8988T (cell line): ENCODE measurements around the gene RNF150.
"Not testable (repeated sequence)": the region's sequence is repeated elsewhere in the genome, so short reads cannot be mapped to it uniquely, and the experiment has no call there.

ENCODE experiments used
- DNase-seq: peaks from one replicate; pipeline ENCODE4 v3.0.0; 2011

The RNF150 gene

DNA sequence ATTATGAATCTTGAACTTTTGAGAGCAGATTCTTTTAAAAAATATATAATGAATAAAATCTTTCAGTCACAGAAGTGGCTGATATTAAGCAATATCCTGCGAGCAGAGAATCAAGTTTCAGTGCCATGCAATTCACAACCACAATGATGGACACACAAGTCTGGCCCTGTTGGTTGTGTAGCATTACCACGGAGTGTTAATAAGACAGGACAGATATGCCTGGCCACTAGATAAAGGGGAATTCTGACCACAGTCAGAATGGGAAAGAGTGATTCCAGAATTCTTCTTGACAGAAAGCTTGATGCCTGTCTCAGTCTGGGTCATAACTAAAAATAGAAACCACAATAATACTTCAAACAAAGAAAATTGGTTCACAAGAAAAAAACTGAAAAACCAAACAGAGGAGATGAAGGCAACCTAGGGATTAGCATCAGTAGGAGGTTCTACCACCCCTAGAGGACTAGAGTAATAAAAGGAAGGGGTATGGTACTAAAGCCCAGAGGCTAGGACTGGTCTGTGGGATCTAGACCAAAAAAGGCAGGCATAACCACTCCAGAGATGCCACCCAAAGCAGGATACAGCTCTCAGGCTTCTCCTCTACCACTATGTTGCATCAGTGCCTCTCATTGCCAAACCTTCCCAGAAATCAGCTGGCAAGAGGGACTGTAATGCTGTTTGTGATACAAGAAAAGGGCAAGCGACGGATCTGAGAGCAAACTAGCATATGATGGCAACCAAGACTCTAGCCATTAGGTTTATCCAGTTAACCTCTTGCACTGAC is 59.0 kb downstream of the RNF150 start:
- DNase-seq, result no peak

DNA sequence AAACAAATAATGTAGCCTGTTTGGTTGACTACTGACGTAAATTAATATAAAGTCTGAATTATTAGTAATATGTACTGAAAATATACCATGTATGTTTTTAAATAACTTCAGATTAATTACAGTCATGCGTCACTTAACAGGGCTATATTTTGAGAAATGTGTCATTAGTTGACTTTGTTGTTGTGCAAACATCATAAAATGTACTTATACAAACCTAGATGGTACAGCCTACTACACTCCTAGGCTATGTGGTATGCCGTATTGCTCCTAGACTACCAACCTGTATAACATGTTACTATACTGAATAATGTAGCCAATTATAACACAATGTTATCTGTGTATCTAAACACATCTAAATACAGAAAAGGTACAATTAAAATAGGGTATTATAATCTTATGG is 66.6 kb downstream of the RNF150 start:
- DNase-seq, result no peak

DNA sequence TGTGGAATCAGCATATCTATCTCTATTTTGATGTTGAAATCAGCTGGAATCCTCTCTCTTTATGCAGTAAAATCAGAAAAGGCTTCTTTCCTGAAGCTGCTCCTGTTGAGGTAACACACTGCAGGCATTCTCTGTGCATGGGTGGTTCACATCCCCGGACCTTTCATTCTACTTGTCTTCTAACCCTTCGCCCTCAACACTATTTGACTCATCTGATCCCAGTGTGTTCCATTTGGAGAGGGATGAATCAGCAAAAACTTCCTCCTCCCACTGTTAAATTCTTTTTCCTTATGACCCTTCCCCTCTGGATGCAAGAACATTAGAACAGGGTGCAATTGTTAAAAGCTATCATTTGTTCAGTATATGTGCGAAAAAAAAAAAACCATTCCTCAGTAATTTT is 67.4 kb downstream of the RNF150 start:
- DNase-seq, result no peak

DNA sequence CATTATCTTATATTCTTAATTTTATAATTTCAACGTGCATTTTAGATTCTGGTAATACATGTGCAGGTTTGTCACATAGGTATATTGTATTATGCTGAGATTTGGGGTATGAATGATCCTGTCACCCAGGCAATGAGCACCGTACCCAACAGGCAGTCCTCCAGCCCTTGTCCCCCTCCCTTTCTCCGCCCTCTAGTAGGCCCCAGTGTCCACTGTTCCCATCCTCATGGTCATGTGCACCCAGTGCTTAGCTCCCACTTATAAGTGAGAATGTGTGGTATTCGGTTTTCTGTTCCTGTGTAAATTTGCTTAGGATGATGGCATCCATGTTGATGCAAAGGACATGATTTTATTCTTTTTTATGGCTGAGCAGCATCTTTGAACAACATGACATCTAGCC is 70.6 kb downstream of the RNF150 start:
- DNase-seq, result no peak

DNA sequence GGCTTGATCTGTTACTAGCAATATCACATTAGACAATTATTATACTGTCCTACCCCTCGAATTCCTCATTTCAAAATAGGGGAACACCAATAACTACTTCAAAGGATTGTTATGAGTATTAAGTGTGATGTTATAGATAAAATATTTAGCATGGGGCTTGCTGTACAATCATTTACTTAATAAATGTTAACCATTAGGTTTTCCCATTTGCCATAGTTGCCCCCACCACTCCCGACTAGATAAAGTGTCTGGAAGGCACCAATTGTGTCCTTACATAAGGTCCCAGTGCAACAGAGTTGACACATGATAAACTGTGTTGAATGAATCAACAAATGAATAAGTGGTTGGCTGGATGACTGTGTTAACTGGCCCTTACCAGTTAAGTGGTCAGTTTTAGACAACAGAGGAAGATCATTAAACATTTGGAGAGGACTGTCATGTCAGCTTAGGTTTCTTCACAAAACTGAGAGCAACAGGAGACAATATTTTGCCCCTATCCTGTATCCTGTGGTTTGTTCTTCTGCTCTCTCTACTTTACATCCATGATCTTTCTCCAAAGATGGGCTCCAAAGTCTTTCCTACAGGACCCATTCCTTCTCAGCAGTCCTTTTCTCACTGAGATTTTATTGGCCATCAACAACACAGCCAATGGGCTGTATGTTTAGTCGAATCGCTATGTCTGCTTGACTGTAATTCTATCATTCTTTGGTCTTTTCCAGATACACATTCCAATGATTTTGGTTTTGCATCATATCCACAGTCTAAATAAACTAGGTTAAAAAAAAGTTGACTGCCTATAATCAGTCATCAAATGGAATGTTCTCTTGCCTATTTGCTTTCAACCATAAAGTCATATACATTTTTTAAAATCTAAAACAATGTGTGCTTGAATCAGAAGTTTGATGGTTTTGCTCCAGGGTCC is 74.4 kb downstream of the RNF150 start:
- no peak for DNase-seq

DNA sequence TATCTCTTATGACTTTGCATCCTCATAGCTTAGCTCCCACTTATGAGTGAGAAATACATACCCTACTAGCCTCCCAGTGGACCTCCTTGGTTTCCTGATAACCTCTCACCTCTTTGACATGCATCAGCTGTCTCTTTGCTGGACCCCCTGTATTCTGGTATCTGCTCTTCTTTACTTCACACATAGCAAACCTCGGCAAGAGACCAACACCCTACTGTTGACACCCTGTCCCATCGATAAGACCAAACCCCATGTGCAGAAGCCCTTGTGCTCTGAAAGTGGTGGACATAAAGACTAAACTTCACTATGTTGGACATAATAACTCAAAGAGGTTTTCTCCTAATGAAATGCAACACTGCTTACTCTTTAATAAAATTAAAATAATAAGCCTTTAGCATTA is 75.7 kb downstream of the RNF150 start:
- DNase-seq, result no peak

DNA sequence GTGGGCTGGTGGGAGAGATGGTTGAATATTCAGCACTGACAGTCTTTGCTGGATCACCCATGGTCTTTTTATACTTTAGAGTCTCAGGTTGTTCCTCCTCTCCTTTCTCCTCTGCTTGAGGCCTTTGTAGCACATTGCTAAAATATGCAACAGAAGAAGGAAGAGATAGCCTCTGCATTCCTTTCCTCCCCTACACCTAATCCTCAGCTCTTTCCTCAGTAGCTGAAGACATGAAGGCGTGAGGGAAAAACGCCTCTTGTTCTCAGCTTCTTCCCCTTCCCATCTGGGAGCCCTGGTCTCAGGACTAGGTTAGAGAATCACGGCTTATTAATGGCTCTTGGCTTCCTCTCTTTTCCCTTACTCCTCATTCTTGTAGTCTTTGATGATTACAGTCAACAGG is 76.8 kb downstream of the RNF150 start:
- DNase-seq, result no peak

DNA sequence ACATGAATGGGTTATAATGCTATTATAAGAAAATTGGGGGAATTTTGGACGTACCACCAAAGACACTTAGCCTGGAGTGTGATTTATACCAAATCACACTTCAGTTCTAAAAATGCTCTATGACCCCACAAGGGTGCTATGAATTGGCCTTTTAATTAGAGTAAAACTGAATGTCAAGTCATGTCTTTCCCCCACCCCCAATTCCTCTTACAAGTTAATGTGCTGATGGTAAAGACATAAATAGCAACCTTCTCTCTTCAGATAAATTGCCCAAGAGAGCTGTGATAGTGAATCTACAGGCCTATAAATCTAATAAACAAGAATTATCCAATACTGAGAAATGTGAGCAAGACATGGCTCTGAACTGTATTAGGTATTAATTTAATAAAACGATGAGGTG is 78.8 kb downstream of the RNF150 start:
- no peak for DNase-seq

DNA sequence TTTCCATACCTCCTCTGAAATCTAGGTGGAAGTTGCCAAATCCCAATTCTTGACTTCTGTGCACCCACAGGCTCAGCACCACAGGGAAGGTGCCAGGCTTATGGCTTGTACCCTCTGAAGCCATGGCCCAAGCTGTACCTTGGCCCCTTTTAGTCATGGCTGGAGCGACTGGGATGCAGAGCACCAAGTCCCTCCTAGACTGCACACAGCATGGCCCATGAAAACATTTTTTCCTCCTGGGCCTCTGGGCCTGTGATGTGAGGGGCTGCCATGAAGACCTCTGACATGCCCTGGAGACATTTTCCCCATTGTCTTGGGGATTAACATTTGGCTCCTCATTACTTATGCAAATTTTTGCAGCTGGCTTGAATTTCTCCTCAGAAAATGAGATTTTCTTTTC is 82.3 kb downstream of the RNF150 start:
- DNase-seq, result not testable (repeated sequence)

DNA sequence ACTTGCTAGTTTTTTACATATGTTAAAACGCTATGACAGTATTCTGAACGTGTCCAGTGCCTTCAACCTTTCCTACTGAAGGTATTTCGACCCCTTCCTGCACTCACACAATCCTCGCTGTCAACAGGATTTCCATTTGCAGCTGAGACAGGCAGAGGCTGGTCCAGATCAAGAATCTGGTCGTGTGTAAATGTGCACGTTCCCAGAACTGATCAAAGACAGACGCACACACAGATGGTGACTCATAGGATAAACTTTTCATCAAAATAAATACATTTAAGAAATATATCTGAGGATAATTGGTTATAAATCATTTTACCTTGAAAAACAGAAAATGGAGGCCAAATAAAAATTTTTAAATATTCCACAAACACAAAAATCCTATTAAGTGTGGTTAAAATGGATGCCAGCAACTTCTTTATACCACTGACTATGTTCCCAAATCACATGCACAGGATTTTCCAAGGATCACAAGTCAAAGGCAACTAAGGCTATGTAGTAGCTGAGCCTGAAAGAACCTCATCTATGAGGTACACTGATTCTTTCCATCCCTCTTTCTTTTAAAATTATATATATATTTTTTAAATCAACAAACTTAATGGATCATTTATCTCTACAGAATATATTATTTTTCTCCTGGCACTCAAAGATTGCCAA is 85.9 kb downstream of the RNF150 start:
- no peak for DNase-seq

DNA sequence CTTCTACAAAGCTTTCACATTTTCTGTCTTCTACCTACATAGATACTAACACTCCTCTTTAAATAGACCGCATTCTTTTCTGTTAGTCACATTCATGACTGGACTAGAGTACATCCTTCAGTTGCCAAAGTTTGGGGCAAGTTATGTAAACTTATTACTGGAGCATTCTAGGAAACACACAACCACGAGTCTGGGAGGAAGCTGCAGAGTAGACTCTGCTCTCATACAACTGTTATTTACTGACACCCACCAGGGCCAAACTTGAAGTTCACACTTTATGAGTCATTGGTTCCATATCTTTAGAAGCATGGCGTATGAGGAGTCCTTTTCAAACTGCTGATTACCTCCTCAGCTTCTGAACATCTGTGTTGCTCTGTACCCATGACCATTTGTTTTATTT is 87.0 kb downstream of the RNF150 start:
- DNase-seq, result no peak

DNA sequence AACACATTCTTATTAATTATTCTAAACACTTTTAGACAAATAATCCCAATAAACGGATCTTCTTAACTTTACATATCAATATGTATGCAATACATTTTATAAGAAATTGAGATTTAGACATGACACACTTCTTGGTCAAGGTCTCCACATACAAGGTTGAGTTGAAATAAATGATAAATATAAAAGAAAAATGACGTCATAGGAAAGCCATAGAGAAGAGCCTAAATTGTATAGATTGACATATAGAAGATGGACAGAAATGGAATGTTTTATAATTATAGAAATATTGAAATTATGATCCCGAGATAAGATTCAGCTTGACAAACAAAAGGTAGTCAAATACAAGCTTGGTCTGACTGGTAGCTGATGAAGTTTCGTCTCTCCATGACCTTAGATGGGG is 87.4 kb downstream of the RNF150 start:
- no peak for DNase-seq

DNA sequence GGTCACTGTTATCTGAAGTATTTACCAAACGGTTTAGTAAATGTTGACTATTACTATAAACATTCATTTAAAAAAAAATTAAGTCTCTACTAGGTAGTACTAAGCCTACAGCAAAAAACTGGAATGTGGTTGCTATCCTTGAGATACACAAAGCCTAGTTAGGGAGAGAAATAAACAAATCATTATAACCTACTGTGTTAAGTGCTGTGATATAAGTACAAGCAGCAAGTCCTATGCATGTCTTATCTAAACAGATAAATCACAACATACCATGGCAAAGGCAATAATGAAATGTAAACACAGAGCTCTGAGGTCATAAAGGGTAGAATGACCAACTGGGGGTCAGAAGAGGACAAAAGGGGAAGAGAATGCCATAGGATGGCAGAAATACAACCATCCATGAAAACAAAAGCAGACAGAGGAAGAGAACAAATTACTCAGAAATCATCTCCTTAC is 92.2 kb downstream of the RNF150 start:
- DNase-seq, result no peak

DNA sequence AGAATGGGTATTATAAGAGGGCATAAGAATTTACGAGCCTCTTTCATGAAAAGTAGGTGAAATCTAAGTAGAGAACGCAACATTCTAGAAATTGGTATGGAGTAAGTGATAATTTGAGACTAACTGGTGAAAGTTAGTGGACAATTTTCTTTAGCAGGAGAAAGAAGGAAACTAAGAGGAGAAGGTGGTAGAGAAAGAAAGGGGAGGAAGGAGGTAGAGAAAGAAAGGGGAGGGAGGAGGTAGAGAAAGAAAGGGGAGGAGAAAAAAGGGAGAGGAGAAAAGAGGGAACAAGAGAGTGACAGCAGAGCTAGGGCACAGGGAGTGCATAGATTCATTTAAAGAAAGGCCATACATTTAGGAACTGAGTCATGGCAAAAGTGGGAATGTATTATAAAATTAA is 94.1 kb downstream of the RNF150 start:
- no peak for DNase-seq

DNA sequence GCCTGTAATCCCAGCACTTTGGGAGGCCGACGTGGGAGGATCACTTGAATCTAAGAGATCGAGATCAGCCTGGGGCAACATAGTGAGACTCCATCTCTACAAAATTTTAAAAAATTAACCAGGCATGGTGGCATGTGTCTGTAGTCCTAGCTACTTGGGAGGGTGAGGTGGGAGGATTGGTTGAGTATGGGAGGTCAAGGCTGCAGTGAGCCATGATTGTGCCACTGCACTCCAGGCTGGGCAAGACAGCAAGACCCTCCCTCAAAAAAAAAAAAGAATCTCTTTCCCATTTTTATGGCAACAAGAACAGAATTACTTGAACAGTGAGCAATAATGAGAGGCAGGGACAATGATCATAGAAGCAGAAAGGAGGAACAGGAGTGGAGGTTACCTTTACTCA is 94.8 kb downstream of the RNF150 start:
- DNase-seq, result no peak

DNA sequence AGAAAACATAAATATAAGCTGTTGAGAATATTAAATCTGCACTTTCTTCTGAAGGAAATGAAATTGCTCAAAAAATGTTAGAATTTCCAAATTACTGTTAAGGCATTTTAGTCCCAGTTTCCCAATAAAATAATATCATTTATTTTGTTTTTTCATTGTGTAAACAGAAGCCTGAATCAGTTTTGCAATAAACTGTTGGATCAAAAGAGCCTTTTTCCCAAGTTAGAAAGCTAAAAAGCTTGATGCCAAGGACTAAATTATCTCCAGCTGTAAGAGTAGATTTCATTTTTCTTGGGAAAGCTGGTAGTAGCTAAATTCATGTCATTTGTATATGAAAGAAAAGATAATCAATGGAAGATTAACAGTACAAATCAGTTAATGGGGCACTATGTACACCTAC is 95.8 kb downstream of the RNF150 start:
- DNase-seq, result no peak

DNA sequence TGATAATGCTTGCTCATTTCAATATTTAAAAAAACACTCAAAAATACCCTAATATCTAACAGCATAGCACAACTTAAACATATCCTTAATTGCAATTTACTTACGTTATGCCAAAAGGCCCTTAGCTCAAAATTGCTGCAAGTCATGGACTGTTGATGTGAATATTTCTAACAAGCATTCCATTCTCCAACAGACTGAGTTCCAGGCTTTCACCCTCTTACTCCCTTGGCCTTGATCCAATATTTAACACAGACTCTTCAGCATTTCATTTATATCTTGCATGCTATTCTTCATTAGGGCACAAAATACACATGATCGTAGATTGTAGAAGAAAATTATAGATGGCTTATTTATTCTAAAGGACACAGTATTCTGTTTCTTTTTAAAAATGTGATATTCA is 96.5 kb downstream of the RNF150 start:
- no peak for DNase-seq

DNA sequence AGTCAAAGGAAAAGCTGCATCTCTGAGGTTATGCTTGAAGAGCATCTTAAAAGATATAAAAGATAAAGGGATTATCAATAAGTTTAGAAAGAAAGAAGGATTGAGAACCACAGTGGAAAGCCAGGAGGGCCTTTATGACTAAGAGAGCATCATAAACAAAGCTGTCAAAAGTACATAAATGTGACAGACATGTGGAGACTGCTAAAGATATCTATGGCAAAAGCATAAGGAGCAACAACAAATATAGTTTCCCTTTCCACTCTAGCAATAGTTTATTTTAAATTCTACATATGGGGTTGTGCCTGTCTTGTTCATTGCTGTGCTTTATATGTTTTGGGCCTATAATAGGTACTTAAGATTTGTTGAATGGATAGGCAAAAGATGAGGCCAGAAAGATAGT is 97.3 kb downstream of the RNF150 start:
- no peak for DNase-seq

DNA sequence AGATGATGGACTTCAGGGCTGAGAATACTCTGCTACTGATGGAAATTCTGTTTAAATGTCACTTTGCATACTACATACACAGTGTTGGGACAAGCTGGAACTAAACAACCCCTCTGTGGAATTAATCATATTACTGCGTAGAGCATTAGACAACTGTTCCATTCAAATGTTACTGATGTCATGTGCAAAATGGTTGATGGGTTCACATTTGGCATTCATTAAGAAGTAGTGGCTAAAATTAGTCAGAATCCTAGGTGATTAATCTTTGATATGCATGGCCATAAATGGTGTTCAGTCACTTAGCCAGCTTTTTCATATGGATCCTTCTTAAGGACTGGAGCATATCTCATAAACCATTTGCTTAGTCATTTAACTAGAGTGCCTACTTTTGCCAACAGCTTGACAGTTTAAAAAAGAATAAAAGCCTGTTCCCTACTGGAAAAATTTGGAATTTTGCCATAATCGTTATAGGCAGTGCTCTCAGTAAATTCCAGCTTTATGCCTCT is 105.2 kb downstream of the RNF150 start:
- DNase-seq, result no peak

DNA sequence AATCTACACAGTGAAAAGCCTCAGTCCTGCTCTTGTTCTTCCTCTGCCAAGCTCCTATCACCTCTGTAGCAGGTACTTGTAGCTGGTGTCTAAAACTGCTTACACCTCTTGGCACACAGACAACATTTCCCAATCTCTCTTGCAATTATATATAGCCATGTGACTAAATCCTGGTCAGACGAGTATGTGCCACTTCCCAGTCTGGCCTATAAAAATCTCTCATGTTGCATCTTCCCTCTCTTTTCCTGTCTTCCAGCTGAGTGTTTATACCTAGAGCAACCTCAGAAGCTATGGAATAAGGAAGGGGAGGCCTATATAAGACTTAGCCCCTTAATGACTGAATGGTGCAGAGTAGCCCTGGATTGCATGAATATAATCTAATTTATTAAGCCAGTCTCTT is 105.8 kb downstream of the RNF150 start:
- DNase-seq, result no peak

DNA sequence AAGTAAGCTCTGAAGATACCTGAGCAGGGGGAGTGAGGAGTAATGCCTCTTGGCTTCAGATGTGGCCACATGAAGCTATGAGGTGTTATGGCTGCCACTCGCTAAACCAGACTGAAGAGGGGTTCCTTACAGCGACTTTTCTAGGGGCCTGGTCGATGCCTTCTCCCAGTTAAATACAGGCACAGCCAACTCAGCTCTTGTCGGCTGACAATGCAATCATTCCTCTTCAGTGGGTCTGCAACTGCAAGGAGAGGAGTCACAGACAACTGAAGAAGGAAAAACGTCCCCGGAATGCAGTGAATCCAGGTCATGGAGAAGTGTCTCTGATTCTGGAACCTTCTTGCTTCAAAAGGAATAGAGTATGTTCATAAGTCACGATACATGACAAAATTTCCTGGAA is 106.4 kb downstream of the RNF150 start:
- DNase-seq, result no peak

DNA sequence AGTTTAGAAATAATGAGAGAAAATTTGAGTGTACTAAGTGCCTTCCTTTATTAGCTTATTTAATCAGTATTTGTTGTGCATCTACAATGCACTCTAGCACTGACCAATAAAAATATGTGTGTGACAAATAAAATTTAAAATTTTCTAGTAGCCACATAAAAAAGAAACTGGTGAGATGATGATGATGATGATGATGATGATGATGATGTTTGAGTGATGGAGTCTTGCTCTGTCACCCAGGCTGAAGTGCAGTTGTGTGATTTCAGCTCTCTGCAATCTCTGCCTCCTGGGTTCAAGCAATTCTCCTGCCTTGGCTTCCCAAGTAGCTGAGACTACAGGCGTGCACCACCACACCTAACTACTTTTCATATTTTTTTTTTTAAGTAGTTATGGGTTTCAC is 110.2 kb downstream of the RNF150 start:
- no peak for DNase-seq

DNA sequence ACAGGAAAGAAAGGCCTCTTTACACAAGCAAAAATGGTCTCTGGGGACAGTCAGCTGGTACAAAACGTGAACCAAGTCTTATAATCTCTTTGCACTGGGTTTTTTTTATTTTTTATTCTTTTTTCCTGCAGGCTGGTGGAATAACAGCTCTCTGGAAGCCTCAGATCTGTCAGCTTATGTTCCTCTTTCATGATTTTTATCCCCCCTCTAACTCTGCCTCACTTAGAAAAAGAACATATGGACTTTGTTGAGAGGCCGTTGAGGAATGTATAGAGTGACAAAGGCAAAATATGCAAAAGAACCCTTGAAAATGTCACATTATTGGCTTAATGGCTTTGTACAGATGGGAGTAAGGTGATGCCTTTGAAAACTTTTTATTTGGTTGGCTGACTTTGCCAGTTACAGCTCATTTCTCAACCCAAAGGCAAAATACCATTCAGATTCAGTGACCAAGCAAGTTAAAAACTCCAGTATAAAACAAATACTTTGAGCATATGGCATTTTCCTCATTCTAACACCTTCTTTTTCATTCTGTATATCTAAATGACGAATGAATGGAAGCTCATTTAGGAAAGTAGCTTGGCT is 111.1 kb downstream of the RNF150 start:
- DNase-seq, result no peak
